Thoracic aorta (tissue), 2 donors: ENCODE data around the gene DBF4B. TPM values are rescaled to one million over a fixed set of nuclear protein-coding genes. Genes with fewer than 3 reads are reported as not detected.

ENCODE experiments used
- ATAC-seq: fragments of 150-250 bp; one replicate; pipeline ENCODE4 v1.8.0; 2017; ENCODE audit warnings: low read depth; ENCODE audit not compliant: insufficient number of reproducible peaks, low FRiP score
- DNase-seq: peaks from one replicate; pipeline ENCODE4 v3.0.0-alpha.2; 2020; ENCODE audit warnings: low spot score
- H3K27ac ChIP-seq, 2 donors: fragments of 200-600 bp; sonication (generic); 1 replicate in 1 of 2; 2 replicates in 1 of 2; pipeline ENCODE4 v1.5.1; 2016; ENCODE audit warnings: mild to moderate bottlenecking in 2 of 2, moderate library complexity in 2 of 2
- H3K27me3 ChIP-seq: fragments of 200-600 bp; sonication (generic); replicated peaks from 2 replicates; pipeline ENCODE4 v1.6.0; 2016; ENCODE audit warnings: mild to moderate bottlenecking; ENCODE audit not compliant: insufficient read depth
- H3K36me3 ChIP-seq: fragments of 200-600 bp; sonication (generic); one replicate; pipeline ENCODE4 v1.5.1; 2016
- H3K4me1 ChIP-seq, 2 donors: fragments of 200-600 bp; sonication (generic); 1 replicate in 1 of 2; 2 replicates in 1 of 2; pipeline versions ENCODE4 v1.5.1 to v1.6.0; 2016; ENCODE audit warnings: low read depth in 2 of 2, mild to moderate bottlenecking in 1 of 2; ENCODE audit not compliant: control insufficient read depth in 1 of 2
- H3K4me3 ChIP-seq: fragments of 200-600 bp; sonication (generic); 2 replicates; pipeline ENCODE4 v1.5.1; 2016; ENCODE audit warnings: mild to moderate bottlenecking
- H3K9me3 ChIP-seq: fragments of 200-600 bp; sonication (generic); 2 replicates; pipeline ENCODE4 v1.5.1; 2016
- total RNA-seq, 2 donors: library from RNA; depleted of rRNA; stranded (reverse); fragments of >200 nt; gene quantifications; one replicate each; pipeline versions ENCODE4 v1.1.0 to v1.2.3, GENCODE V29; 2016
- TF ChIP-seq, protein P1 (sequence below): fragments of 200-600 bp; sonication (generic); IDR thresholded peaks from one replicate; pipeline ENCODE4 v1.5.1; 2019; ENCODE audit warnings: antibody characterized with exemption

The DBF4B gene
- total RNA-seq, 2 donors from 2014 or later: 5.7 to 7.8 TPM

DNA sequence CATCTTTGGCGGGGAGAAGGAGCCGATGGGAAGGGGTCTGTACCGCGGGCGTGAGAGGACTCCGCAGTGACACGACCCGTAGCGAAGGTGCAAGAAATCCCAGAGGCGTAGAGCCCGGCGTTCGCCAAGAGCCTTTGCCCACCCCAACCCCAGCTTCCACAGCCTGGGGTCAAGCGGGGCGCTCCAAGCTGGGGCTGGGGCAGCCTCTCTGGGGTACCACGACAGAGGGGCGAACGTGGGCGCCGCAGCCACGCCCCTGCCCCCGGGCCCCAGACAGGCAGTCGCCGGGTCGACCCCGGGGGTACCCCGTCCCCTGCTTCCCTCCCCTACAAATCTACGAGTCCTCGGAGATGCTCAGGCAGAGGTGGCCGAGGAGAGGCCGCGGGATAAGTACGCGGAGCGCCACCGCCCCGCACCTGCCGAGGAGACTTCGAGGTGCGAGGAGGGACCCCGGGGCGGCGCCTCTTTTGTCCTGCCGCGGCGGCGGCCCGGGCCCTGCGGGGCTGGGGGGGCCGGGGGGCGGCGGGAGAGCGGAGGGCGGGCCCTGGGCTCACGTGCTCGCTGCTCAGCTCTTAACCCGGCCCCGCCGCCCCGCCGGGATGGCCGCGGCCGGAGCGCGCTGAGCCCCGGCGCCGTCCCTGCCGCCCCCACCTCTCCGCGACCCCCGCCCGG, 50.1 kb downstream of the DBF4B start, which contains the start of gene ADAM11:
TSS of gene ADAM11 (plus strand) at position 575 of the 672 bp plus-strand sequence. CDS start 212 bp downstream, outside the sequence.
- H3K27me3 ChIP-seq: no peaks in the 10 kb centered on the region
- H3K9me3 ChIP-seq: no peaks in the 10 kb centered on the region
- H3K36me3 ChIP-seq: no peaks in the 10 kb centered on the region
- DNase-seq (no peak), ATAC-seq (no peak)
- peak within 1 kb of the TSS; percentile 70 for H3K4me3 ChIP-seq
- H3K4me1 ChIP-seq: peaks cover 5 to 11% of the 10 kb centered on the region in 2 donors
- TF ChIP-seq, protein P1, sequence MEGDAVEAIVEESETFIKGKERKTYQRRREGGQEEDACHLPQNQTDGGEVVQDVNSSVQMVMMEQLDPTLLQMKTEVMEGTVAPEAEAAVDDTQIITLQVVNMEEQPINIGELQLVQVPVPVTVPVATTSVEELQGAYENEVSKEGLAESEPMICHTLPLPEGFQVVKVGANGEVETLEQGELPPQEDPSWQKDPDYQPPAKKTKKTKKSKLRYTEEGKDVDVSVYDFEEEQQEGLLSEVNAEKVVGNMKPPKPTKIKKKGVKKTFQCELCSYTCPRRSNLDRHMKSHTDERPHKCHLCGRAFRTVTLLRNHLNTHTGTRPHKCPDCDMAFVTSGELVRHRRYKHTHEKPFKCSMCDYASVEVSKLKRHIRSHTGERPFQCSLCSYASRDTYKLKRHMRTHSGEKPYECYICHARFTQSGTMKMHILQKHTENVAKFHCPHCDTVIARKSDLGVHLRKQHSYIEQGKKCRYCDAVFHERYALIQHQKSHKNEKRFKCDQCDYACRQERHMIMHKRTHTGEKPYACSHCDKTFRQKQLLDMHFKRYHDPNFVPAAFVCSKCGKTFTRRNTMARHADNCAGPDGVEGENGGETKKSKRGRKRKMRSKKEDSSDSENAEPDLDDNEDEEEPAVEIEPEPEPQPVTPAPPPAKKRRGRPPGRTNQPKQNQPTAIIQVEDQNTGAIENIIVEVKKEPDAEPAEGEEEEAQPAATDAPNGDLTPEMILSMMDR: no peak
- H3K27ac ChIP-seq: no peak within 1 kb of the TSS

DNA sequence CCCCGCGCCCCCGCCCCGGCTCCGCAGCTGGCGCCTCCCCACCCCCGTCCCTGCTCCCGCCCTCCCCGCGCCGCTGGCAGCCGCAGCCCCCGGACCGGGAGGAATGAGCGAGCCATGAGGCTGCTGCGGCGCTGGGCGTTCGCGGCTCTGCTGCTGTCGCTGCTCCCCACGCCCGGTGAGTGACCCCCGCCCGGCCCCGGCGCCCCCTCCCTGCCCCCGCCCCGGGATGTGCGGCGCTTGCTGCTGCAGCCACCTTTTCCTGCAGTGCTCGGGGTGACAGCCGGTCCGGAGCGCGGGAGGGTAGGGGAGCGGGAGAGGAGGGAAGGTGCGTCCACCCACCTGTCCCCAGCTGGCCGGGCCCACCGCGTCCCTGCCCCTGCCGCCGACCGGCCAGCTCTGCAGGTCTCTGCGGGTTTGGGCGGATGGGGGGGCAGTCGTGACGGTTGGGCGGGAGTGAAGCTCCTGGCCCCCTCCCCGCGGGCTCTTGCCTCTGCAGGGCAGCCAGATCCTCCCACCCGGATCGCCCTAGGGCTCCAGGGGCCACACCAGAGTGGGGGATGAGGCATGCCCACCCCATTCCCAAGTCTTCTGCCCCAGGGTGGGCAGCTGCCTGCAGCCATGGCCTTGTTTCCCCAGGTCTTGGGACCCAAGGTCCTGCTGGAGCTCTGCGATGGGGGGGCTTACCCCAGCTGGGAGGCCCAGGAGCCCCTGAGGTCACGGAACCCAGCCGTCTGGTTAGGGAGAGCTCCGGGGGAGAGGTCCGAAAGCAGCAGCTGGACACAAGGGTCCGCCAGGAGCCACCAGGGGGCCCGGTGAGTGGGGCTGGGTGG, 50.8 kb downstream of the DBF4B start:
- ATAC-seq (no peak), DNase-seq (no peak)
- Histone ChIP-seq H3K4me1 (peaks cover 5 to 11% of the 10 kb centered on the region in 2 donors), H3K9me3 (no peaks in the 10 kb centered on the region), H3K36me3 (no peaks in the 10 kb centered on the region), H3K4me3 (peak overlapping the region; percentile 70), H3K27ac (no peak overlapping the region), H3K27me3 (no peaks in the 10 kb centered on the region)
- TF ChIP-seq, protein P1: no peak

- no peaks in the 10 kb centered on the region for H3K9me3 ChIP-seq
- H3K4me3 ChIP-seq: no peak overlapping the region
- ATAC-seq (no peak), DNase-seq (no peak)
- no peaks in the 10 kb centered on the region for H3K36me3 ChIP-seq
- no peak overlapping the region for H3K27ac ChIP-seq
- TF ChIP-seq, protein P1: no peak
- H3K4me1 ChIP-seq: peaks cover 5 to 11% of the 10 kb centered on the region in 2 donors
- no peaks in the 10 kb centered on the region for H3K27me3 ChIP-seq
Measured at GRCh38 chr17:44759916-44760243, 51.4 kb downstream of the DBF4B start.

DNA sequence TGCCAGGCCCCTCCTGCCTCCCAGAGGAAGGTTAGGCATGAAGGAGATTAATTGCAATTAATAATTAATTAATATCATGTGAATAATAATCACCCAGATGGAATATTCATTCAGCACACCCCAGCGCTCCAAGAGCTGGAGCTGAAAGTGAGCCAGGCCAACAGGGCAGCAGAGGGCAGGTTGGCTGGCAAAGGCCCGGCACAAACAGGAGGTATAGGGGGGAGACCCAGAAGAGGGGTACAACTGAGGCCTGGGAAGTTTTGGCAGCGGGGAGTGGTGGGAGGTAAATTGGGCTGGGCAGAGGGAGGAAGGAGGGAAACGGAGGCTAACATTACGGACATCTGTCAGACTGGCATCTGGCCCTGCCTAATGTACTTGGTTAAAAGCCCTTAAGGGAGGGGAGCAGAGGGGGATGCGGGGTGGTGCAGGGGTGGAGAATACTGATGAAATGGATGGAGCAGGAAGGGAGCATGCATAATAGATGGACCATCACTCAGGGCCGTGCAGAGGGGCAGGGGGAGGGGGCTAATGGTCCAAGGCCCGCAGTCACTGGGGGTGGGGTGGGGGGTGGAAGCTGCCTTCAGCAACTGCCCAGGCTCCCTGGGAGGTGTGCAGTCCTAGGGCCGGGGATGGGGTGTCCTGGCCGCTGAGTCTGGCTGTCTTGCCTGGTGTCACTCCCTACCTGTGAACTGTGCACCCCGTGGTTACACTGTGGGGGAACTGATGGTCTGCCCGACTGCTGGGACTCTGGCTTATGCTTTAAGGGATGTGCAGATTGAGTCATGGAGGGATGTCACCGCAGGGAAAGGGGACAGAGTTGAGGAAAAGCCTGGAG, 52.2 kb downstream of the DBF4B start:
- H3K4me1 ChIP-seq: peaks cover 5 to 11% of the 10 kb centered on the region in 2 donors
- no peak for ATAC-seq
- H3K27ac ChIP-seq: no peak overlapping the region
- H3K9me3 ChIP-seq: no peaks in the 10 kb centered on the region
- H3K27me3 ChIP-seq: no peaks in the 10 kb centered on the region
- TF ChIP-seq, protein P1: no peak
- DNase-seq: no peak
- H3K4me3 ChIP-seq: no peak overlapping the region
- no peaks in the 10 kb centered on the region for H3K36me3 ChIP-seq
